Endometrial microvascular endothelial cells (primary cell): ENCODE results near the gene MOV10L1. TPM values are rescaled to one million over a fixed set of nuclear protein-coding genes. Genes with fewer than 3 reads are reported as not detected.

ENCODE experiments used
- in situ Hi-C: cut with HindIII; loops from 2 replicates; pipeline ENCODE4 v1.10.0; 2017; ENCODE audit warnings: low sequenced_read_pairs, low pct_unique_long_range_greater_than_20kb; ENCODE audit errors: inconsistent ontology term
- total RNA-seq: library from RNA; depleted of rRNA; stranded (reverse); fragments of >200 nt; gene quantifications from one replicate; pipeline ENCODE4 v1.2.3, GENCODE V29; 2015; ENCODE audit errors: inconsistent ontology term

The MOV10L1 gene
- total RNA-seq, 1 donor from 2014 or later: 6.1 TPM

- in situ Hi-C loops: no loop called here
Observed at GRCh38 chr22:50058061-50058905, 31.5 kb upstream of the MOV10L1 start, which contains the start of gene TTLL8. TTLL8 (minus strand) TSS chr22:50058298.

GRCh38 chr22:50058906-50059880 is 30.6 kb upstream of the MOV10L1 start:
- in situ Hi-C loops: no loop called here

- in situ Hi-C loops: no loop called here
Observed at GRCh38 chr22:50059881-50060262, 29.9 kb upstream of the MOV10L1 start.

GRCh38 chr22:50060441-50061140 is 29.2 kb upstream of the MOV10L1 start:
- in situ Hi-C loops: no loop called here

- in situ Hi-C loops: no loop called here
Observed at GRCh38 chr22:50061141-50061823, 28.5 kb upstream of the MOV10L1 start.

GRCh38 chr22:50061824-50062355 is 27.9 kb upstream of the MOV10L1 start:
- in situ Hi-C loops: no loop called here

- in situ Hi-C loops: no loop called here
Observed at GRCh38 chr22:50062509-50063135, 27.2 kb upstream of the MOV10L1 start.

GRCh38 chr22:50063589-50064393 is 26.0 kb upstream of the MOV10L1 start:
- in situ Hi-C loops: no loop called here

GRCh38 chr22:50064453-50064852 is 25.4 kb upstream of the MOV10L1 start:
- in situ Hi-C loops: no loop called here

- in situ Hi-C loops: no loop called here
Observed at GRCh38 chr22:50067244-50067643, 22.6 kb upstream of the MOV10L1 start.

GRCh38 chr22:50068096-50068495 is 21.7 kb upstream of the MOV10L1 start:
- in situ Hi-C loops: no loop called here

- in situ Hi-C loops: no loop called here
Observed at GRCh38 chr22:50070366-50070765, 19.4 kb upstream of the MOV10L1 start.

GRCh38 chr22:50071432-50072166 is 18.2 kb upstream of the MOV10L1 start:
- in situ Hi-C loops: no loop called here

GRCh38 chr22:50072167-50072555 is 17.6 kb upstream of the MOV10L1 start:
- in situ Hi-C loops: no loop called here

- in situ Hi-C loops: no loop called here
Observed at GRCh38 chr22:50072714-50073538, 16.9 kb upstream of the MOV10L1 start.

- in situ Hi-C loops: no loop called here
Observed at GRCh38 chr22:50074056-50074455, 15.8 kb upstream of the MOV10L1 start.
